Mucosa of gallbladder (tissue), 1 donor: ENCODE data around the gene CRTC1. TPM values are rescaled to one million over a fixed set of nuclear protein-coding genes. Genes with fewer than 3 reads are reported as not detected.

Experiments
- DNase-seq: peaks from one replicate; pipeline ENCODE4 v3.0.0-alpha.2; 2020; ENCODE audit warnings: low spot score
- total RNA-seq: library from RNA; stranded (reverse); gene quantifications from one replicate; pipeline ENCODE4 v1.2.1, GENCODE V29; 2021
- donor health status: DM: no; HTN: no; CAD: no.

CRTC1 gene
- total RNA-seq, 1 donor from 2014 or later: 23.6 TPM

DNA sequence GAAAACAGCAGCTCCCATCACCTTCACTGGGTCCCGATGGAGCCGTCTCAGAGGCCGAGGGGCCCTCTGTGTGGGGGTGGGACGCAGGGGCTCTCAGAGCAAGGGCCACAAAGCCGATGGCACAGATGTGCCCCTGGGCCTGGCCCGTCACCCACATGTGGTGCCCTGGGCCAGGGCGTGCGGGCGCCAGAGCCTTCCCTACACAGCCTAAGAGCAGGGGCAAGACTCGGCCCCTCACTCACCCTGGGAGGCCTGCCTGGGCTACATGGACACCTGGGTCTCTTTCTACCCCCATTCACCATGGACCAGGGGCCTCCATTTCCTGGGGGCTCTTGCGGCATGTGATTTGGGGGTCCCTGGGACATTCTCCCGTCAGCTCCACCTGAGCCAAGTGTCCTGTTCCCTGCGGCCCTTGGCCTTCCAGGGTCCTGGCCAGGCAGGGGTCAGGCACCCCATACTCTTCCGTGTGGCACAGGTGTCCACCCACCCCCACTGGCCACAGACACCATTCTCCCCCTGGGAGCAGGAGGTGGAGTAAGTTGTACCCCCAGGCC lies 97.6 kb downstream of the CRTC1 start:
- no peak for DNase-seq

DNA sequence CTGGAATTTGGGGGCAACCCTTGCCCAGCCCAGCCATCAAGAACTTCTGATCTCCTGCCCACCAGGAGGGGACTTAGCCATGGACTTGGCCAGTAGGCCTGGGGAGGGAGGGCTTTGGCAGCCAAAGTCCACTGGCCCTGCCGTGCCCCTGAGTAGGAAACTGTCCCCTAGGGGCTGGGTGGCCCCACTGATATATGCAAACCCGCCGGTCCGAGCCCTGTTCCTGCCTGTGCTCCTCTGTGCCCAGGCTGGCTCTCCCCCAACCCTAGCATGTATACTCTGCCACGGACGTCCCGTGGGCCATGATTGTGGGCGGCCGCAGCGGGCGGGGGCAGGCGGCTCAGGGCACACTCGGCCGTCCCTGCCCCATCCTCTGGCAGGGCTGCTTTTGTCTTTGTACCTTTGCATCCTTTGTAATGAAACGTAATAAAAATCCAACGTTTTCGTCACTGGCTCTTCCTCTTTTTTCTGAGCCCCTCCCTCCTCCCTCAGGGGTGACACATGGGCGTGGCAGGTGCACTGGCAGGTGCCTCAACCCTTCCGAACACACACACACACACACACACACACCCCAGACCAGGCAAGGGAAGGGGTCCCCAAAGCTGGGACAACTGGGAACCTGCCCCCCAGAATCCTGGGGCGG lies 98.5 kb downstream of the CRTC1 start:
- no peak for DNase-seq

DNA sequence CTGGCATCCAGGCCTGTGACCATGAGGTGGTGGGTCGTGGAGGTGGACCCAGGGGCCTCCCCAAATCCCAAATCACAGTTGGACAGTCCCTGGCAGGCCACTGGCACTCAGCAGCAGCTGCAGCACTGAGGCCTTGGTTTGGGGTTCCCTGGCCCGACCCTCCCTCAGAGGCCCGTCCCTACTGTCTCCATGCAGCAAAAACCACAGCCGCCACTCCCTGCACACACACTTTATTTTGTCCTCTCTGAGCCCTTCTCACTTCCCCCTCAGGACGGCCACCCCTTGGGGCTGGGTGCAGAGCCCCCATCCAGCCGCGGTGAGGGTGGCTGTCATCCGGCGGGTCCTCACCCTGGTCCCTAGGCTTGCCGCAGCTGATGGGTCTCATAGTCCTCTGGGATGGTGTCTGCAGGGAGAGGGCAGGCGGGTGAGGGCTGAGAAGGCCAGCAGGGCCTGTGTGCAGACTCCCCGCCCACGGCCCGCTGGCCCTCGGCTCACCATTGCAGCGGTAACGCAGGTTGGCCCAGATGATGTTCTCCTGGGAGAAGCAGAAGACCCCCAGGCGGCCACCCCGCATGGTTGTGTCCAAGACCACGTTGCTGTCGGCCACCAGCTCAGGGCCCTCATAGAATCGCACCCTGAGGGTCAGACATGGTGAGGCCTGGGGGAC lies 99.2 kb downstream of the CRTC1 start:
- no peak for DNase-seq

DNA sequence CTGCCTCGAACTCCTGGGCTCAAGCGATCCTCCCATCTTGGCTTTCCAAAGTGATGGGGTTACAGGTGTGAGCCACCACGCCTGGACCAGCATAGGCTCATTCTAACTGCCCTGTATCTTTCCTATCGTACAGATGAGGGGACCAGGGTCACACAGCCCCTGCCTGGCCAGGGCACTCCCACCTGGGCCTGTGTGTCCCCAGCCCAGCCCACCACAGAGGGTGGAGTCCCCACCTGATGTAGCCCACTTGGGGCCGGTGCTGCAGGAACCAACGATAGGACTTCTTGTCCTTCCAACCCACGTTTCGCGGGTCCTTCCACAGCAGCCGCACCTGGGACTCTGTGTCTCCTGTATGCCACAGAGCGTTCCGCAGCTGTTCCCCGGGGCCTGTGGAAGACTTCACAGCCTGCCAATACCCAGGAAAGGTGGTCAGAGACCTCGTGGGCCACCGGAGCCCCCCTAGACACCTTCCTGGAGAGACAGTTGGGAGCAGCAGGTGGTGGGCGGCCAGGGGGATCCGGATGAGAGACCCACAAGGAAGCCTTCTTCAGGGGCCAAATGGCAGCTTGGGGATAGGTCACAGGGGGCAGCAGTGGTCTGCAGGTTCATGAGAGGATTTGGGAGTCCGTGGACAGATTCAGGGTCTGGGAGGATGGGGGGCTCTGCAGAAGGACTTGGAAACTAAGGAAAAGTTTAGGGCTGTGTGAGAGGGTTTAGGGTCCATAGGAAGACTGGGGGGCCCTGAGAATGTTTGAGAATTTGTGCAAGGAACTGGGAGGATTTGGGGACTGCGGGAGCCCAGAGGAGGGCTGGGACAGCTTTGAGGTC lies 100.7 kb downstream of the CRTC1 start:
- DNase-seq: no peak

DNA sequence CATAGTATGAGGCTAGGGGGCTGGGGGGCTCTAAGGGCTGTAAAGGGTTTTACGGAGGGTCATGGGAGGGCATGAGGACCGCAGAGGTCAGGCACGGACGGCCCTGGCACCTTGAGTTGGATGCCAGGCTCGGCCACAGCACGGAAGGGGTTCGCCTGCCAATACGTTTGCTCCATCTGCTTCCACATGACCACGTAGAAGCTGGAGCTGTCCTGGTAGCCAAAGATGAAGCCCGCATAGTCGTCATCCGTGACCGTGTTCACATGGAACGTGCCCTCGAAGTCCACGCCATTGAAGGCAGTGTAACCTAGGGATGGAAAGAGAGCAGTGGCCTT lies 101.3 kb downstream of the CRTC1 start:
- DNase-seq: no peak

DNA sequence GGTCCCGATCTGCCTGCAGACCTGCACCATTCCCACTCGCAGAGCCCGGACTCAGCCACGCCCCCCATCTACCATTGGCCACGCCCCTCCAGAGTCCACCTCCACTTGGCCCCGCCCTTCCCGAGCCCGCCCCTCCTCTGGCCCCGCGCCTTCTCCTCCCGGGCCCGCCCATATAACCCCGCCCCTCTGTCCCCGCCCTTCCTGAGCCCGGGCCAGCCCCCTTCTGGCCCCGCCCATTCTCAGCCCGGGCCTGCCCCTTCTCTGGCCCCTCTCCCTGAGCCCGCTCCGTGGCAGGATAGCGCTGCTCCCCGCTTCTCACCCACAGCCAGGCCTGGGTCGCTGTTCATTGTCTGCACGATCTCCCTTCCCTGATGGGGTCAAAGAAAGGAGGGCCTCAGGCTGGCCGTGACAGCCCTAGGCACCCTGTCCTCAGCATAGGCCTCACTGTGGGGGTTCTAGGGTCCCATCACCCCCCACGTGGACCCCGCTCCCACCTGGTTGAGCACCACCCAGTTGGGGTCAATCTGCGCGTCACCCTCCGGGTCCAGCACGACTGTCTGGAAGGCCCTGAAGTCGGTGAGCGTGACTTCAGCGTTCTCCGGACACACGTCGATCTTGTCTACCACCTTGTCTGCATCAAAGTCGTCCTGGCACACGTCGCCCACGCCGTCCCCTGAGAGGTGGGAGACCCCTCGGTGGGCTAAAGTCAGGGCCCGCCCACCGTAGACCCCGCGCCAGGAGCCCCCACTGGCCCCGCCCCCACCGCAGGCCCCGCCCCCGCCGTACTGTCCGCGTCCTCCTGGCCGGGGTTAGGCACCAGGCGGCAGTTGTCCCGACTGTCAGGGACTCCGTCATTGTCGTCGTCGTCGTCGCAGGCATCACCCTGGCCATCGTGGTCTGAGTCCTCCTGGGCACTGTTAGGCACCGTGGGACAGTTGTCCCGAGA lies 102.0 kb downstream of the CRTC1 start:
- peak; percentile 53 for DNase-seq

DNA sequence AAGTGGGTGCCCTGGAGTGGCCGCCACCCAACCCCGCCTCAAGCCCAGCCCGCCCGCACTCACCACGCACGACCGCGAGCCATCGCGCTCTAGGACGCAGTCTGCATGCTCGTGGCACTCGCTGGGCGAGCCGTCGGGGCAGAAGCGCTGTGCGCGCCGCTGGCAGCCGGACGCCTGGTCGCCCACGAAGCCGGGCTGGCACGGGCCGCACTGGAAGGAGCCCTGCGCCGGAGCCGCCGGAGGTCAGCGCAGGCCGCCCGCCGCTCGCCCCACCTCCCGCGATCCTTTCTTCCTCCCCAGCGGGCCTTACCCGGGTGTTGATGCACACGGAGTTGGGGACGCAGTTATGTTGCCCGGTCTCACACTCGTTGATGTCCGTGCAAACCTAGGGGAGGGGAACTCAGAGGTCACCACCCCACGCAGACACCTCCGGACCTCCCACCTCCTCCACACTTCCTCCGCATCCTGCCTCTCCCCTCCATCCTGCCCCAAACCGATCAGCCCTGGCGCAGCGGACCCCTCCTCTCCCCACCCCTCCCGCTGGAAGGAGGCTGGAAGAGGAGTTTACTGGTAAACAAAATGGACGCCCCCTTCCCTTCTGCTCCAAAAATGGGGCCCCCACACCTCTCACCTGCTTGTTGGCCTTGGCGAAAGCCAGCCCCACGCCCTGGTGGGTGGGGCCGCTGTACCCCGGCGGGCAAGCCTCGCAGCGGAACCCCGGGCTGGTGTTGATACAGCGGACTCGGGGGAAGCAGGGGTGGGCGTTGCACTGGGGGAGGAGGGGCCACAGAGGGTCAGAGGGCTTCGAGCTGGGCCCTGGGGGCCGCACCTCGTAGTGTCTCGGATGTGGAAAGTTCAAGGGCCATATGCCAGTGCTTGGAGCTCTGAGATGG lies 105.3 kb downstream of the CRTC1 start:
- no peak for DNase-seq

DNA sequence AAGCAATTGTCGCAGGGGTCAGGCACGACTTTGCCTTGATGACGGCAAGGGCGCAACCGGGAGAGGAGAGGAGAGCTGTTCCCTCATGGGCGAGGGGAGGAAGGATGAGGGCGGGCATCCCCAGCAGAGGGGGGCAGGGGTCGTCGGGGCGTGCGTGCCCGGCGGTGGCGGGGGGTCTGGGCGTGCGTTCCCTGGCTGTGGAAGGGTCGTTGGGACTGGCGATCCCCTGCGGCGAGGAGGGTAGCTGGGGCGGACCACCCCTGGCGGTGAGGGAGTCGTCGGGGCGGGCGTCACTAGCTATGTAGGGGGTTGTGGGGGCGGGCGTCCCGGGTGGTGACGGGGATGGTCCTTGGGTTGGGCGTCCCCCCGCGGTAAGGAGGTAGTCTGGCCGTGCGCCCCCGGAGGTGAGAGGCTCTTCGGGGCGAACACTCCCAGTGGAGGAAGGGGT lies 106.0 kb downstream of the CRTC1 start:
- no peak for DNase-seq

DNA sequence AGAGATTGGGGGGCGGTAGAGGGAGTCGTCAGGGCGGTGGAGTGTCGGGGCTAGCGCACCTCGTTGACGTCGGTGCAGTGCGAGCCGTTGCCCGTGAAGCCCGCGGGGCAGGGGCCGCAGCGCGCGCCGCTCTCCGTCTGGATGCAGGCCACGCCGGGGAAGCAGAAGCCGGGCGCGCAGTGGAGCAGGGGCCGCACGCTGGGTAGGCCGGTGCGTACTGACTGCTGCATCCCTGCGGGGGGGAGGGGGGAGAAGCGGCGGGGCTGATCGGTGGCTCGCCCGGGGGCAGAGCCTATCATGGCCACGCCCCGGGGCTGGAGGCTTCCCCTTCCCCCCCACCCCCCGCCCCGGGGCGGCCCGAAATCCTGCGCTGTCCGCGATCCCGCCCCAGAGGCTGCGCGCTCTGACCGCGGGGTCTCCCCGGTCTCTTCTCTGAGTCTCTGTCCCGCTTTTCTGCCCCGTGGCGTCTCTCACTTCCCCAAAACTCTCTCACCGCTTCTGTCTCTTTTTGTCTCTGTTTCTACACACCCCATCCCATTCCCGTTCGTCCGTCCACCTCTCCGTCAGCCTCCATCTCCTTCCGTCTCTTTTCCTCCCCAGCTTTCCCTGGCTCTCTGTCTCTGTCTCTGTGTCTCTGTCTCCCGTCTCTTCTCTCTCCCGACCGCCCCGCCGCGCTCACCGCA lies 106.5 kb downstream of the CRTC1 start:
- DNase-seq: no peak

DNA sequence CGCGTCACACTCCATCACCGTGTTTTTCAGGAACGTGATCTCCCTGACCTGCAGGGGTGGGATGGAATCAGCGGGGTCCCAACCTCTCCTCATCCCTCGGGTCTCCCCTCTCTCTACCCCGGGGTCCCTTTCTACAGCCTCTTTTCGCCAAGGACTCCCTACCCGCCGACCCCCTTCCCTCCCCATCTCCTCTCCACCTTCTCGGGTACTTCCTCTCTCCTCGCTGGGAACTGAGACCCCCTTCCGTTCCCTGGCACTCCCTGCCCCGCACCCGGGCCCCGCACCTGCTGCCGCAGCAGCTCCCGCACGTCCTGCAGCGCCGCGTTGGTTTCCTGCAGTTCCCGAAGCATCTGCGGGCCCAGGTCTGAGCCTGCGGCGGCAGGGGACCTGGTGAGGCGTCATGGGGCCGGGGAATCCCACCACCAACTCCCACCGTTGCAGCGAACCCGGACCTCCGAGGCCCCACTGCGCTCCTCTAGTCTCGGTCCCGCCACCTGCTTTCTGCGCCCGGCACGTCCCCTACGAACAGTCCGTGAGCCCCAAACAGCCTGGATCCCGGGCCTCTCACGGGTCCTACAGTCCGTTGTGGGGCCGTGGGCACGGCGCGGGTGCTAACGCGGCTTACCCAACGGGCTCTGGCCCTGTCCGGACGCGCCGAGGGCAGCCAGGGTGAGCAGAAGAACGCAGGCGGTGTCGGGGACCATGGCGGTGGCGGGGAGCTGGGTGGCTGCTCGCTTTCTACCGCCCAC lies 107.3 kb downstream of the CRTC1 start, which contains the start of gene COMP:
COMP (minus strand) TSS at position 740 of the 749 bp plus-strand sequence; CDS start at position 704, 36 bp downstream.
- DNase-seq: no peak

DNA sequence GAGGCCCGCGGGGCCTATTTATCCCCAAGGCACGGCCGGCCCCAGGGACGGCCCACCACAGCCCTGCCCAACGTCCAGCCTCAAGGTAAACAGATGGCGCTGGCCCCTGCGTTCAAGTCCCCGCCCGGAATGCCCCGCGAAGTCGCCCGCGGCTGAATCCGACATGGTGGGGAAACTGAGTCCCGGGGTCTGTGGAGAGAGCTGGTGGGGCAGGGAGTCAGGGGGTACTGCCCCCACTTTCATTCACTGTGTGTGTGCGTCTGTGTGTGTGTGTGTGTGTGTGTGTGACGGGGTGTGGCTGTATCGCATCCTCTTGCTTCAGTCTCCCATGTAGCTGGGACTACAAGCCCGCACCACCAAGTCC lies 107.8 kb downstream of the CRTC1 start:
- DNase-seq: no peak

DNA sequence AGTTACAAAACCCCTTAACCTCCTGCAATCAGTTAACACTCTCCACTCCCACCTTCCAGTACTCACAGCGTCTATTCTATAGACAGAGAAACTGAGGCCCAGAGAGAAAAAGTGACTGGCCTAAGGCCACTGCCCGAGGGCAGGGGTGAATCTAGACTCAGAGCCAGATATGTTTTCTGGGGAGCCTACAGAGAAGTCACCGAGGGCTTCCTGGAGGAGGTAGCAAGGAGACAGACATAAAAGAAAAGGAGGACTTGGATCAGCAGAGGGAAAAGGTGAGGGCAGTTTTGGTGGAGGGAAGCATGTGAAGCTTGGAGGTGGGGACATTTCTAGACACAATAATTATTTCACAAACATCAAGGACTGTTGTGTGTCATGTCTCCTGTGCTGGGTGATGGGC lies 109.2 kb downstream of the CRTC1 start:
- DNase-seq: no peak

DNA sequence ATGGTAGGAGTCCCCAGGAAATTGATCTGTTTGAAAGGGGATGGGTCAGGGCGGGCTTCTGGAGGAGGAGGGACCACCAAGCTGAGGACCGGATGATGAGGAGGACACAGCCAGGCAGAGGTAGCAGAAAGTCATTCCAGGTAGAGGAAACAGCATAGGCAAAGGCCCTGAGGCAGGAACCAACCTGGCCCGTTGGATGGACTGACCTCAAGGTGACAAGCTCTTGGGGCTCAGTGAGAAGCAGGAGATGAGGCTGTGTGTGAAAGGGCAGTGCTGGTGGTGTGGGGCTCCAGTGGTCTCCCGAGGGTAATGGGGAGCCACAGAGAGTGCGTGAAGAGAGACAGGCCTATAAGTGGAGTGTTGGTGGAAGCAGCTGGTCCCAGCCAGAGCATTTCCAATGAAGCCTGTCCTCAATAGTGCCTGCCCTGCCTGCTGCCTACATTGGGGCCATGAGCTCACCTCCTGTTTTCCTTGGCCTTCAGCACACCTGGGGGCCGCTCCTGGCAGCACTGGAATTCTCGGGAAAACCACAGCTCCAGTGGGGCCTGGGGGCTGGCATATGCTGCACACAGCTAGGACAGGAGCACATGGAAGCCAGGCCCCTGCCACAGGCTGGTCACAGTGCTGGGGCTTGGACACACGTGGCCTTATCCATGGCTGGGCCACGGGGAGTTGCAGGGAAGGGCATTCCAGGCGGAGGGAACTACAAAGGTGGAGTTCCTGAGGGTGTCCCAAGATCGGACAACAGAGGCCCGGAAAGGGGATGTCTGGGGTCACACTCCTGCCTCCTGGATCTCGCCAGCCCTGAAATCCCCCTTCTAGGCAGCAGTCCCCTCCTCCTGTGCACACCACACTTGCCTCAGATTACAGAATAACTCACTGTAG lies 109.9 kb downstream of the CRTC1 start:
- DNase-seq: no peak

DNA sequence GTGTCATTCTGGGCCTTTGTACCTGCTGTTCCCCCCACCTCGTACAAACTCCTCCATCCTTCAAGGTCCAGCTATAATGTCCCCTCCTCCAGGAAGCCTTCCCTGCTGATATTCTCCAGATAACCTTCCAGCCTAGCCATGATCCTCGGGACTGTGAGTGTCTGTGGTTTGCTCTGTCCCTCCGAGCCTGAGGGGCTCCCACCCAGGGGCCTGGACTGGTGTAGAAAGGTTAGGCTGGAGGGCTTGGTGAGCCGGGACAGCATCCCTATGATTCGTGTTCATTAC lies 110.5 kb downstream of the CRTC1 start:
- no peak for DNase-seq

DNA sequence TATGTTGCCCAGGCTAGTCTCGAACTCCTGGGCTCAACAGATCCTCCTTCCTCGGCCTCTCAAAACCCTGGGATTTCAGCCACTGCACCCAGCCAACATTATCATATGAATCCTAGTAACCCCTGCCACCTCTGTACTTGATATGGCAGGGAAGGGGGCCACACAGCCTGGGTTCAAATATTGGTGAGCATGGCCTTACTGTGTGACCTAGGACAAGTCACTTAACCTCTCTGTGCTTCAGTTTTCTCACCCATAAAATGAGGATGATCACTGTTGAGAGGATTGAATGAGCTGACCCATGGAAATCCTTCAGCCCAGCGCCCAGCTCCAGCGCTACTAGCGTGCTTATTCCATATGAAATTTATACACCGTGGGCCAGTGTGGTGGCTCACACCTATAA lies 111.2 kb downstream of the CRTC1 start:
- DNase-seq: no peak

DNA sequence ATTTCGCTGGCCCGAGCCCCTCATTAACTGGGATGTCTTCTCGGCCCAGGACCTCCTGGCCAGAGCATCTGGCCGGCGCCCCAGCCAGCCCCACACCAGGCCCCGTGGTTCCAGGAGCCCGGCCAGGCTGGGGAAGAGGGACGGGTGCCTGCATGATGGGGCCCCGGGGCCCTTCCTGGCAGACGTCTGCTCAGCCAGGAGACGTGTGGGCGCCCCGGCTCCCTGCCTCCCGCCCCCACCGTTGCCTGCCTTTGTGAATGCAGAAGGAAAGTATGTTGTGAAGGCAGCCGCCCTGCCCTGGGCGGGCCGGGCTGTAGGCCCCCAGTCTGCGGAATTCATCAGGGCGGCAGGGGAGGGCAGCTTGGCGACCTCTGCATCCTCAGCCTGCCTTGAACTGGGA lies 112.1 kb downstream of the CRTC1 start:
- DNase-seq: no peak

DNA sequence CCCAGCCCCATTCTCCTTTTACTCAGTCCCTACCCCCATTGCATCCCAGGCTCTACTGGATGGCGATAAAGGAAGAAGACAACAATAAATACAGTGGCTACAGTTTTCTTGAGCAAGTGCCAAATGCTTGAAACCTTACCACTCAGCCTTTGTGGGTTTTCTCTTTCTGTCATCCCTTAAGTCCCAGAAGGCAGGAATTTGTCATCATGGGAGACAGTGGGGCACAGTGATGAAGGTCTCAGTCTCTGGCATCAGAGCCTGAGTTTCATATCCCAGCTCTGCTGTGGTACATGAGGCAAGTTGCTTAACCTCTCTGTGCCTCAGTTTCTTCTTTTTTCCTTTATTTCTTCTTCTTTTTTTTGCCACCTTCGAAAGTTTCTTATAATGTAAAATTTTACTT lies 112.8 kb downstream of the CRTC1 start:
- DNase-seq: no peak
